ENCODE results near the gene DENND10.
A peak's percentile ranks its signal among the peaks of the same experiment; 100 is the strongest.

Gene DENND10

DNA sequence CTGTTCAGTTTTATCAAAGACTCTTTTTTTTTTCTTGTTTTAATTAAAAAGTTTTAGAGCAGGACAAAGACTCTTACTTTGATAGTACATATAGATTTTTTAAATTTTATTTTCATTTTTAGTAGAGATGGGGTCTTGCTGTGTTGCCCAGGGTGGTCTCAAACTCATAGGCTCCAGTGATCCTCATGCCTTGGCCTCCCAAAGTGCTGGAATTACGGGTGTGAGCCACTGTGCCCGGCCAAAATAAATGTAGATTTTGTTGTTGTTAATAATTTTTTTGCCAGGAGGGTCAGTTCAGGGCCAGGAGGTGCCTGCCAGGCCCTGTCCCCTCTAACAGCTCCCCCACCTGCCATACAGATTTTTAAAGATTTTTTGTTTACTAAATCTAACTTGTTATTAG, 17.0 kb downstream of the DENND10 start:
- TF ChIP-seq, protein P1, sequence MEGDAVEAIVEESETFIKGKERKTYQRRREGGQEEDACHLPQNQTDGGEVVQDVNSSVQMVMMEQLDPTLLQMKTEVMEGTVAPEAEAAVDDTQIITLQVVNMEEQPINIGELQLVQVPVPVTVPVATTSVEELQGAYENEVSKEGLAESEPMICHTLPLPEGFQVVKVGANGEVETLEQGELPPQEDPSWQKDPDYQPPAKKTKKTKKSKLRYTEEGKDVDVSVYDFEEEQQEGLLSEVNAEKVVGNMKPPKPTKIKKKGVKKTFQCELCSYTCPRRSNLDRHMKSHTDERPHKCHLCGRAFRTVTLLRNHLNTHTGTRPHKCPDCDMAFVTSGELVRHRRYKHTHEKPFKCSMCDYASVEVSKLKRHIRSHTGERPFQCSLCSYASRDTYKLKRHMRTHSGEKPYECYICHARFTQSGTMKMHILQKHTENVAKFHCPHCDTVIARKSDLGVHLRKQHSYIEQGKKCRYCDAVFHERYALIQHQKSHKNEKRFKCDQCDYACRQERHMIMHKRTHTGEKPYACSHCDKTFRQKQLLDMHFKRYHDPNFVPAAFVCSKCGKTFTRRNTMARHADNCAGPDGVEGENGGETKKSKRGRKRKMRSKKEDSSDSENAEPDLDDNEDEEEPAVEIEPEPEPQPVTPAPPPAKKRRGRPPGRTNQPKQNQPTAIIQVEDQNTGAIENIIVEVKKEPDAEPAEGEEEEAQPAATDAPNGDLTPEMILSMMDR (IDR thresholded peaks at IDR 0.05; ENCODE audit: low read depth, low read length): no peak

DNA sequence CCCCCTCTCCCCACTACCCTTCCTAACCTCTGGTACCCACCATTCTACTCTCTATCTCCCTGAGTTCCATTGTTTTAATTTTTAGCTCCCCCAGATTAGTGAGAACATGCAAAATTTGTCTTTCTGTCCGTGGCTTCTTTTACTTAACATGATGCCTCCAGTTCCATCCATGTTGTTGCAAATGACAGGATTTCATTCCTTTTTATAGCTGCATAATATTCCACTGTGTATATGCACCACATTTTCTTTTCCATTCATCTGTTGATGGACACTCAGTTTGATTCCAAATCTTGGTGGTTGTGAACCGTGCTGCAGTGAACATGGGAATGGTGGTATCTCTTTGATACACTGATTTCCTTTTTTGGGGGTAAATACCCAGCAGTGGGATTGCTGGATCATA, 22.0 kb downstream of the DENND10 start:
- DNase-seq (ENCODE audit: extremely low read depth, low read depth): no peak
- TF ChIP-seq, protein P1 (IDR thresholded peaks at IDR 0.05; ENCODE audit: low read depth, low read length): no peak

More for the DNA sequence above, 17.0 kb downstream of the DENND10 start:
- no peak for DNase-seq (ENCODE audit: extremely low read depth, low read depth)

DNA sequence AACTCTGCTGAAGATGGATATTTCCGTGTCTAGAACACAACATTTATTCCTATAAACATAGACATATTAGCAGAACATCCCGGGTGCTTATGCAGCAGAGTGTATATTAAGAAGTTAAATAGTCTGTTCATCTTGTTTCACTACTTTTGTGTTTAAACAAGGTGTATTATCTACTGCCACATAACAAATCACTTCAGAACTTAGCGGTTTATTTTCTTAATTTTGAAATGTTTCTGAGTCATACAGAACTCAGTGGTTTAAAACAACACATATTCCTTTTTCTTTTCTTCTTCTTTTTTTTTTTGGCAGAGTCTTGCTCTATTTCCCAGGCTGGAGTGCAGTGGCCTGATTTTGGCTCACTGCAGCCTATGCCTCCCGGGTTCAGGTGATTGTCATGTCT, 25.8 kb downstream of the DENND10 start:
- DNase-seq (ENCODE audit: extremely low read depth, low read depth): no peak
- TF ChIP-seq, protein P1 (IDR thresholded peaks at IDR 0.05; ENCODE audit: low read depth, low read length): no peak

DNA sequence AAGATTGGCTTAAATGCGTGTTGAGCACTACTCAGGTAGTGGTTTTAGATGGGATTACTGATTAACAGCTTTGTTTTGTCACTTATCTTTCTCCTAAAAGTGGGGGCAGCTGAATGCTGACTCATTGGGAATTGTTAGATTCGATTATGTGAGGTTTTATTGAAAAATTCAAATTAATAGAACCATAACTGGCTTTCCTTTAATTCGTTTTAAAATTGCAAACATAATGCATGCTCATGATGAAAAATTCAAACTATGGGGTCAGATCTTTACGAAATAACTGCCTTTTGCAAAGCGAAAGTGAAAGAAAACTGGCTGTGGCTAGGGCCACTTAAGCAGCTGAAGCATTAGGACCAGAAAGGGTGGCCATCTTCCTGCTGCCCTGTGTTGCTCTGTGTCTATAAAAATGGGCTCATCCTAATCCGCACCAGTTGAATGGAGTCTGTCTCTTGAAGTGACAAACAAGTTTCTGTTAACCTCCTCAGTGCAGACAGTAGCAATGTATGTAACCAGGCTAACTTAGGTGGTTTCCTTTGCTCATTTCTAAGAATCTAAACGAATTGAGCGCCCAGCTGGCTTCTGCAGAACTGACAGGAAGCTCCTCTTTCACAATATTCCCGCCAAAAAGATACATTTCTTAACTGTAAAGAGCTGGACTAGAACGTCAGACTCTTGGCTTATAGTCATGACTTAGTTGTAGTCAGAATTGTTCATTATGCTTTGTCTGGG, 27.8 kb downstream of the DENND10 start:
- no peak for DNase-seq (ENCODE audit: extremely low read depth, low read depth)
- TF ChIP-seq, protein P1 (IDR thresholded peaks at IDR 0.05; ENCODE audit: low read depth, low read length): no peak

DNA sequence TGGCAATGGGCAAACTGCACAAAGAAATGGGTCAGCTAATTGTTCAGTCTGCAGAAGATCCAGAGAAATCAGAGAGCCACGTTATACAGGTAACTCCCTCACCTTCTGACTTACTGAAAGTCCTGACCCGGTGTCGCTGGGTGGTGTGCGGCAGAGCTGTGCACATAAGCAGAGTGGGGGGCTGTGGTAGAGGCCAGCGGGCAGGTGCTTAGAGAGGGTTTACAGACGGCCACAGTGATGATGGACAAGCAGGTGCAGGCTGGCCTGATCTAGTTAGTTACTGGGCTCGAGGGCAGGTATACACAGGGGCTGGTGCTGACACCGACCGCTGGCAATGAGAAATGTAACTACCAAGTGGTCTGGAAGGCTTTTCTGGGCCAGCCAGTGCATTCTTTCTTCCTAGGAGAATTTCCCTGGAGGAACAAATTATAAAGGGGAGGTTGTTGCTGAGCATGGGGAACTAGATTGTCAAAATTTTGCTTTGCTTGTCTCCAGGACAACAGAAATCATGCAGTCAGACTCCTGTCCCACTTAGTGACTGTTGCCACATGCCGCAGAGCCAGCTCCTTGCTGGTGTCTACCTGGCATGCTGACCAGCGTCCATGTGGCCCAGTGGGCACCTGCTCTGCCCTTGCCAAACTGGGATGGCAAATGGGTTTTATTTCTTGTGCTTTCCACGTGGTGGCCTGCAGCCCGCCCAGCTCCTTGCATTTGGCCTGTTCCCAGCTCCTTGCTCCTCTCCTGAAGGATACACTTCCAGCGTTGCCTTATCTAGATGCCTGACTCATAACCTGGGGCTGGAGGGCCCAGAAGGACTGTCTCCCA, 28.8 kb downstream of the DENND10 start:
- TF ChIP-seq, protein P1 (IDR thresholded peaks at IDR 0.05; ENCODE audit: low read depth, low read length): no peak
- no peak for DNase-seq (ENCODE audit: extremely low read depth, low read depth)

DNA sequence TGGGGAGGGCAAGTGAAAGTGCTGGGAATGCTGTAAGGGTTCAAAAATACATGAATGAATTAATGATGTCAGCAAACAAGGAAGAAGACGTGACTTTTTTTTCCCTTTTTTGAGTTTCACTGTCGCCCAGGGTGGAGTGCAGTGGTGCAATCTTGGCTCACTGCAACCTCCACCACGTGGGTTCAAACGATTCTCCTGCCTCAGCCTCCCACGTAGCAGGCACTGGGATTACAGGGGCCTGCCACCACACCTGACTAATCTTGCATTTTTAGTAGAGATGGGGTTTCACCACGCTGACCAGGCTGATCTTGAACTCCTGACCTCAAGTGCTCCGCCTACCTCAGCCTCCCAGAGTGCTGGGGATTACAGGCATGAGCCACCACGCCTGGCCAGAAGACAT, 30.0 kb downstream of the DENND10 start:
- no peak for DNase-seq (ENCODE audit: extremely low read depth, low read depth)
- TF ChIP-seq, protein P1 (IDR thresholded peaks at IDR 0.05; ENCODE audit: low read depth, low read length): no peak

DNA sequence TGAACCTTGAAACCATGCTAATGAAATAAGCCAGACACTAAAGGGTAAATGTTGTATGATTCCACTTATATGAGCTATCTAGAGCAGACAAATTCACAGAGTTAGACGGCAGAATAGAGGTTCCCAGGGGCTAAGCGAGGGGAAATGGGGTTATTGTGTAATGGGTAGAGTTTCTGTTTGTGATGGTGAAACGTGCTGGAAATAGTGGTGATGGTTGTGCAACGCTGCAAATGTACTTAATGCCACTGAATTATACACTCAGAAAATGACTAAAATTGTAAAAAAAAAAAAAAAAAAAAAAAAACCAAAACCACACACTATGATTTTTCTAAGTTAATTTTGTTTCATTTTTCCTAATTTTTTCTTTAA, 31.6 kb downstream of the DENND10 start:
- DNase-seq (ENCODE audit: extremely low read depth, low read depth): peak; percentile 60
- TF ChIP-seq, protein P1 (IDR thresholded peaks at IDR 0.05; ENCODE audit: low read depth, low read length): no peak

Data from AG09319 (cell line).